H9 (cell line): ENCODE measurements around the gene XRN1. TPM values are rescaled to one million over a fixed set of nuclear protein-coding genes. Genes with fewer than 3 reads are reported as not detected.

Source experiments
- DNase-seq: peaks from one replicate; pipeline ENCODE4 v3.0.0-alpha.2; 2017
- H2AFZ ChIP-seq: one replicate; pipeline ENCODE4 v1.6.1; 2013; ENCODE audit warnings: mild to moderate bottlenecking, low read length, control low read depth, moderate library complexity
- H2AK5ac ChIP-seq: 2 replicates; pipeline ENCODE4 v1.6.1; 2013; ENCODE audit warnings: low read length, control low read depth, mixed read lengths; ENCODE audit not compliant: insufficient read length
- H2BK120ac ChIP-seq: one replicate; pipeline ENCODE4 v1.6.1; 2013; ENCODE audit warnings: low read depth, mild to moderate bottlenecking, low read length, control low read depth, inconsistent platforms; ENCODE audit not compliant: poor library complexity, severe bottlenecking
- H2BK12ac ChIP-seq: 2 replicates; pipeline ENCODE4 v1.6.1; 2013; ENCODE audit warnings: low read length, control low read depth, mixed read lengths, low read depth; ENCODE audit not compliant: insufficient read length
- H2BK15ac ChIP-seq: 2 replicates; pipeline ENCODE4 v1.6.1; 2013; ENCODE audit warnings: low read depth, low read length, control low read depth
- H2BK20ac ChIP-seq: one replicate; pipeline ENCODE4 v1.6.1; 2013; ENCODE audit warnings: low read depth, mild to moderate bottlenecking, low read length, control low read depth, inconsistent platforms; ENCODE audit not compliant: poor library complexity, severe bottlenecking
- H2BK5ac ChIP-seq: 2 replicates; pipeline ENCODE4 v1.6.1; 2013; ENCODE audit warnings: low read length, control low read depth, mixed read lengths; ENCODE audit not compliant: insufficient read length
- H3K14ac ChIP-seq: 2 replicates; pipeline ENCODE4 v1.6.1; 2013; ENCODE audit warnings: low read length, control low read depth; ENCODE audit not compliant: insufficient read depth
- H3K18ac ChIP-seq: 2 replicates; pipeline ENCODE4 v1.6.1; 2013; ENCODE audit warnings: low read depth, mild to moderate bottlenecking, mixed read lengths, low read length, control low read depth; ENCODE audit not compliant: insufficient read length
- H3K23ac ChIP-seq: 2 replicates; pipeline ENCODE4 v1.6.1; 2013; ENCODE audit warnings: low read length, control low read depth, mixed read lengths, low read depth; ENCODE audit not compliant: insufficient read length
- H3K23me2 ChIP-seq: 2 replicates; pipeline ENCODE4 v1.6.1; 2013; ENCODE audit warnings: low read depth, mild to moderate bottlenecking, mixed read lengths, low read length, control low read depth; ENCODE audit not compliant: insufficient read length, poor library complexity, severe bottlenecking
- H3K27ac ChIP-seq: 2 replicates; pipeline ENCODE4 v1.5.1; 2013; ENCODE audit warnings: low read length, control low read depth, mixed read lengths, low read depth; ENCODE audit not compliant: insufficient read length
- H3K27me3 ChIP-seq: 2 replicates; pipeline ENCODE4 v1.6.1; 2013; ENCODE audit warnings: low read length, control low read depth, inconsistent platforms; ENCODE audit not compliant: insufficient read depth
- H3K4ac ChIP-seq: 2 replicates; pipeline ENCODE4 v1.6.1; 2013; ENCODE audit warnings: low read depth, mild to moderate bottlenecking, control low read depth, inconsistent platforms, low read length, moderate library complexity
- H3K4me1 ChIP-seq: 2 replicates; pipeline ENCODE4 v1.6.1; 2013; ENCODE audit warnings: low read length, control low read depth, inconsistent platforms; ENCODE audit not compliant: insufficient read depth
- H3K4me2 ChIP-seq: 2 replicates; pipeline ENCODE4 v1.6.1; 2013; ENCODE audit warnings: low read length, control low read depth, mixed read lengths; ENCODE audit not compliant: insufficient read length, insufficient read depth
- H3K56ac ChIP-seq: 2 replicates; pipeline ENCODE4 v1.6.1; 2013; ENCODE audit warnings: low read depth, mild to moderate bottlenecking, mixed read lengths, low read length, control low read depth; ENCODE audit not compliant: insufficient read length
- H3K79me1 ChIP-seq: 2 replicates; pipeline ENCODE4 v1.6.1; 2013; ENCODE audit warnings: low read depth, mild to moderate bottlenecking, moderate library complexity, low read length, control low read depth, inconsistent platforms; ENCODE audit not compliant: insufficient read depth, poor library complexity, severe bottlenecking
- H3K79me2 ChIP-seq: 2 replicates; pipeline ENCODE4 v1.6.1; 2013; ENCODE audit warnings: low read length, control low read depth, inconsistent platforms; ENCODE audit not compliant: insufficient read depth
- H3K9ac ChIP-seq: 2 replicates; pipeline ENCODE4 v1.6.1; 2013; ENCODE audit warnings: low read length, control low read depth, mixed read lengths; ENCODE audit not compliant: insufficient read length; ENCODE audit errors: extremely low read depth
- H3K9me3 ChIP-seq: one replicate; pipeline ENCODE4 v1.6.1; 2013; ENCODE audit warnings: low read depth, low read length, inconsistent platforms; ENCODE audit not compliant: control insufficient read depth
- H3T11ph ChIP-seq: one replicate; pipeline ENCODE4 v1.6.1; 2013; ENCODE audit warnings: mild to moderate bottlenecking, low read length, control low read depth, inconsistent platforms
- H4K20me1 ChIP-seq: one replicate; pipeline ENCODE4 v1.6.1; 2013; ENCODE audit not compliant: control insufficient read depth, insufficient read length, insufficient read depth
- H4K5ac ChIP-seq: 2 replicates; pipeline ENCODE4 v1.6.1; 2013; ENCODE audit warnings: low read depth, mild to moderate bottlenecking, mixed read lengths, low read length, control low read depth; ENCODE audit not compliant: insufficient read length
- H4K8ac ChIP-seq: replicated peaks from 2 replicates; pipeline ENCODE4 v1.6.1; 2013; ENCODE audit warnings: low read length, control low read depth, mixed read lengths, low read depth; ENCODE audit not compliant: insufficient read length
- H4K91ac ChIP-seq: 2 replicates; pipeline ENCODE4 v1.6.1; 2013; ENCODE audit warnings: low read depth, mild to moderate bottlenecking, moderate library complexity, mixed read lengths, low read length, control low read depth; ENCODE audit not compliant: insufficient read length
- H3K27ac Mint-ChIP-seq, 3 experiments: 2 replicates in 2 of 3; 3 replicates in 1 of 3; pipeline ENCODE4 v1.8.0; 2020 to 2021; ENCODE audit warnings: mixed read lengths in 3 of 3, mild to moderate bottlenecking in 1 of 3, moderate library complexity in 1 of 3
- H3K27me3 Mint-ChIP-seq: 2 replicates; pipeline ENCODE4 v1.8.0; 2021; ENCODE audit warnings: low read depth, mild to moderate bottlenecking, moderate library complexity, mixed read lengths
- H3K36me3 Mint-ChIP-seq, 3 experiments: 2 replicates in 2 of 3; 3 replicates in 1 of 3; pipeline ENCODE4 v1.8.0; 2020 to 2021; ENCODE audit warnings: low read depth in 3 of 3, mixed read lengths in 3 of 3; ENCODE audit not compliant: insufficient read depth in 1 of 3
- H3K4me1 Mint-ChIP-seq, 2 experiments: 2 replicates each; pipeline ENCODE4 v1.8.0; 2020; ENCODE audit warnings: mixed read lengths in 2 of 2
- H3K4me3 Mint-ChIP-seq, 2 experiments: 2 replicates in 1 of 2; 3 replicates in 1 of 2; pipeline ENCODE4 v1.8.0; 2020 to 2021; ENCODE audit warnings: mild to moderate bottlenecking in 2 of 2, mixed read lengths in 2 of 2, moderate library complexity in 1 of 2
- H3K9me3 Mint-ChIP-seq, 2 experiments: 2 replicates in 1 of 2; 3 replicates in 1 of 2; pipeline ENCODE4 v1.8.0; 2020; ENCODE audit warnings: mild to moderate bottlenecking in 2 of 2, mixed read lengths in 2 of 2, moderate library complexity in 1 of 2
- CTCF ChIP-seq: fragments of 200-600 bp; sonication (generic); conservative IDR thresholded peaks from 3 replicates; pipeline ENCODE4 v1.8.0; 2021; ENCODE audit warnings: antibody characterized with exemption, mild to moderate bottlenecking
- WGBS: extraction: QIAGEN DNeasy Blood & Tissue Kit; methylation state at CpG from one replicate; pipeline ENCODE4 v1.1.7; 2013; ENCODE audit warnings: missing lambda C conversion rate, low lambda C conversion rate, mixed read lengths; ENCODE audit not compliant: insufficient read length; ENCODE audit errors: extremely low coverage; 5-methylcytosine and 5-hydroxymethylcytosine counted together
- total RNA-seq: library from RNA; stranded (reverse); gene quantifications from 2 replicates; pipeline ENCODE4 v1.2.1, GENCODE V29; 2021

XRN1 gene
- total RNA-seq, 1 experiment from 2014 or later = 15.0 TPM

DNA sequence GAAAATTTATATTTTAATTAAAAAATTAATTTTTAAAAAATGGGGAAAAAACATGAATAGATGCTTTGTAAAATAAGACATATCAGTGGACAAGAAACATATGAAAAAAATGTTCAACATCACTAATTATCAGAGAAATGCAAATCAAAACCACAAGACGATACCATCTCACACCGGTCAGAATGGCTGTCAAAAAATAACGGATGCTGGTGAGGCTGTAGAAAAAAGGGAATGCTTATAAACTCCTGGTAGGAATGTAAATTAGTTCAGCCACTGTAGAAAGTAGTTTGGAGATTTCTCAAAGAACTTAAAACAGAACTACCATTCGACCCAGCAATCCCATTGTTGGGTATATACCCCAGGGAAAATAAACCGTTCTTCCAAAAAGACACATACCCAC, 93.8 kb downstream of the XRN1 start:
- no peaks in the 10 kb centered on the region for H3K27me3 ChIP-seq
- H3K27ac ChIP-seq = no peak overlapping the region
- no peak overlapping the region for H3K14ac ChIP-seq
- no peak overlapping the region for H2BK15ac ChIP-seq
- H3K4me1 Mint-ChIP-seq = no peaks in the 10 kb centered on the region
- no peaks in the 10 kb centered on the region for H3K4me1 ChIP-seq
- no peak overlapping the region for H2BK5ac ChIP-seq
- H4K5ac ChIP-seq = no peak overlapping the region
- H3K23ac ChIP-seq = no peak overlapping the region
- H2AK5ac ChIP-seq = no peak overlapping the region
- no peaks in the 10 kb centered on the region for H3K23me2 ChIP-seq
- no peak overlapping the region for H4K91ac ChIP-seq
- no peak for TF ChIP-seq CTCF
- DNase-seq = no peak
- no peak overlapping the region for H2BK20ac ChIP-seq
- no CpG with 5 or more reads among the region's 5 CpGs for WGBS
- no peaks in the 10 kb centered on the region for H3K9me3 ChIP-seq
- no peak overlapping the region for H2AFZ ChIP-seq
- no peak overlapping the region for H3K9ac ChIP-seq
- H2BK12ac ChIP-seq = no peak overlapping the region
- H4K20me1 ChIP-seq = no peaks in the 10 kb centered on the region
- no peak overlapping the region for H3K18ac ChIP-seq
- no peaks in the 10 kb centered on the region for H3K79me2 ChIP-seq
- H3K4me3 Mint-ChIP-seq = no peak overlapping the region
- no peaks in the 10 kb centered on the region for H3K9me3 Mint-ChIP-seq
- H4K8ac ChIP-seq = no peak overlapping the region
- H3T11ph ChIP-seq = no peak overlapping the region
- H3K56ac ChIP-seq = no peak overlapping the region
- H3K27ac Mint-ChIP-seq = no peak overlapping the region
- H2BK120ac ChIP-seq = no peak overlapping the region
- H3K79me1 ChIP-seq = no peaks in the 10 kb centered on the region
- H3K36me3 Mint-ChIP-seq = peaks cover 9 to 32% (median 28%) of the 10 kb centered on the region in 3 experiments; a peak in 6 of 7 replicates
- H3K27me3 Mint-ChIP-seq = no peaks in the 10 kb centered on the region
- no peak overlapping the region for H3K4ac ChIP-seq
- no peak overlapping the region for H3K4me2 ChIP-seq
